ENCODE measurements around the gene P2RX3.
A peak's percentile ranks its signal among the peaks of the same experiment; 100 is the strongest.

P2RX3 gene

GRCh38 chr11:57341250-57341808 lies 3.2 kb downstream of the P2RX3 start:
- no peaks in the 10 kb centered on the region for H3K4me1 ChIP-seq (ENCODE audit: control insufficient read depth, insufficient read depth, low read length)
- no peaks in the 10 kb centered on the region for H3K27me3 ChIP-seq (ENCODE audit: control insufficient read depth, insufficient read depth, low read length)
- no peak overlapping the region for H3K27ac ChIP-seq (ENCODE audit: low read length)
- no peak overlapping the region for H3K4me3 ChIP-seq (ENCODE audit: low read length)
- no CpG with 5 or more reads among the region's 6 CpGs for WGBS (ENCODE audit: insufficient coverage, insufficient read length)
- H3K9me3 ChIP-seq (ENCODE audit: control insufficient read depth, insufficient read depth, low read length), result no peaks in the 10 kb centered on the region
- no peaks in the 10 kb centered on the region for H3K36me3 ChIP-seq (ENCODE audit: control insufficient read depth, insufficient read depth, low read length)
- no peak for DNase-seq (ENCODE audit: low read depth, low spot score)

GRCh38 chr11:57342702-57343101 lies 4.5 kb downstream of the P2RX3 start:
- no peaks in the 10 kb centered on the region for H3K36me3 ChIP-seq (ENCODE audit: control insufficient read depth, insufficient read depth, low read length)
- DNase-seq (ENCODE audit: low read depth, low spot score), result no peak
- no peak overlapping the region for H3K27ac ChIP-seq (ENCODE audit: low read length)
- H3K4me3 ChIP-seq (ENCODE audit: low read length), result no peak overlapping the region
- H3K27me3 ChIP-seq (ENCODE audit: control insufficient read depth, insufficient read depth, low read length), result no peaks in the 10 kb centered on the region
- no peaks in the 10 kb centered on the region for H3K9me3 ChIP-seq (ENCODE audit: control insufficient read depth, insufficient read depth, low read length)
- WGBS (ENCODE audit: insufficient coverage, insufficient read length), result no CpG with 5 or more reads among the region's 11 CpGs
- no peaks in the 10 kb centered on the region for H3K4me1 ChIP-seq (ENCODE audit: control insufficient read depth, insufficient read depth, low read length)

DNA sequence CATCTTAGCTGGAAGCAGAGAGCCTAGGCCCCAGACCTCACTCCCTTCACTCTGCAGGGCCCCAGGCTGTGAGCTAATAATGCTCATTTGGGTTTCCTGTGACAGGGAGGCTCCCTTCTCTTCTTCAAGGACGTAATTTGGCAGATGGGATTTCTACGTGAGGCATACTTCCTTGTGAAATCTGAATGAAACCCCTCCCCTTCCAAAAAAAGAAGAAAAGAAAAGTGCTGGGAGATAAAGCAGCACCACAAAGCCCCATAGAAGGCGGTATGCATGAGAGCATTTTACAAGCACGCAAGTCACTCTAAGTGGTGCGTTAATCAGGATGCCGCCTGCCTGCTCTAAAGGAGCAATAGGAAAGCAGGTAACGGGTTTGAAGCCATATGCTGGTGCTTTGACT lies 5.7 kb downstream of the P2RX3 start:
- H3K36me3 ChIP-seq (ENCODE audit: control insufficient read depth, insufficient read depth, low read length), result no peaks in the 10 kb centered on the region
- no peak for DNase-seq (ENCODE audit: low read depth, low spot score)
- no peak overlapping the region for H3K27ac ChIP-seq (ENCODE audit: low read length)
- H3K9me3 ChIP-seq (ENCODE audit: control insufficient read depth, insufficient read depth, low read length), result no peaks in the 10 kb centered on the region
- WGBS (ENCODE audit: insufficient coverage, insufficient read length), result no CpG with 5 or more reads among the region's 7 CpGs
- no peaks in the 10 kb centered on the region for H3K27me3 ChIP-seq (ENCODE audit: control insufficient read depth, insufficient read depth, low read length)
- no peaks in the 10 kb centered on the region for H3K4me1 ChIP-seq (ENCODE audit: control insufficient read depth, insufficient read depth, low read length)
- H3K4me3 ChIP-seq (ENCODE audit: low read length), result no peak overlapping the region

GRCh38 chr11:57344826-57345225 lies 6.7 kb downstream of the P2RX3 start:
- H3K4me3 ChIP-seq (ENCODE audit: low read length), result no peak overlapping the region
- H3K4me1 ChIP-seq (ENCODE audit: control insufficient read depth, insufficient read depth, low read length), result no peaks in the 10 kb centered on the region; the same call in 1 of the 2 replicates
- H3K36me3 ChIP-seq (ENCODE audit: control insufficient read depth, insufficient read depth, low read length), result no peaks in the 10 kb centered on the region
- DNase-seq (ENCODE audit: low read depth, low spot score), result no peak
- H3K9me3 ChIP-seq (ENCODE audit: control insufficient read depth, insufficient read depth, low read length), result no peaks in the 10 kb centered on the region
- WGBS (ENCODE audit: insufficient coverage, insufficient read length), result no CpG with 5 or more reads among the region's 10 CpGs
- H3K27me3 ChIP-seq (ENCODE audit: control insufficient read depth, insufficient read depth, low read length), result no peaks in the 10 kb centered on the region
- H3K27ac ChIP-seq (ENCODE audit: low read length), result no peak overlapping the region

GRCh38 chr11:57345555-57346211 lies 7.5 kb downstream of the P2RX3 start:
- H3K36me3 ChIP-seq (ENCODE audit: control insufficient read depth, insufficient read depth, low read length), result no peaks in the 10 kb centered on the region
- H3K9me3 ChIP-seq (ENCODE audit: control insufficient read depth, insufficient read depth, low read length), result no peaks in the 10 kb centered on the region
- DNase-seq (ENCODE audit: low read depth, low spot score), result no peak
- H3K27me3 ChIP-seq (ENCODE audit: control insufficient read depth, insufficient read depth, low read length), result no peaks in the 10 kb centered on the region
- no peak overlapping the region for H3K4me3 ChIP-seq (ENCODE audit: low read length)
- no peak overlapping the region for H3K27ac ChIP-seq (ENCODE audit: low read length)
- no CpG with 5 or more reads among the region's 11 CpGs for WGBS (ENCODE audit: insufficient coverage, insufficient read length)
- no peaks in the 10 kb centered on the region; the same call in 1 of the 2 replicates for H3K4me1 ChIP-seq (ENCODE audit: control insufficient read depth, insufficient read depth, low read length)

DNA sequence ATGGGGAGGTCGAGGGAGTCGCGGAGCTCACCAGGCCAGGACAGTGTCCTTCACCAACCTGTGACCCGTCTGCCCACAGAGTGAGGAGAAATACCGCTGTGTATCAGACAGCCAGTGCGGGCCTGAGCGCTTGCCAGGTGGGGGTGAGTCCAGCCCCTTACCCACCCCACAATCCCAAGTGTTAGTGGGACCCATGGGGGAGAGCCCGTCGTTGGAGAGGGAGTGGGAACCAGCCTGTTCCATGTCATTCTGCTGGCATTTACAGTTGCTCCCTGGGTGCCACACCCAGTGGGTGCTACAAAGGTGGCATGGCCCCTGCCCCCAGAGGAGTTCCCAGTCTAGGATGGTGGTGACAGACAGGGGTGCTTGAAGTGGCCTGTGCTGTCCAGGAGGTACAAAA lies 9.2 kb downstream of the P2RX3 start:
- H3K9me3 ChIP-seq (ENCODE audit: control insufficient read depth, insufficient read depth, low read length), result no peaks in the 10 kb centered on the region
- no peak overlapping the region for H3K27ac ChIP-seq (ENCODE audit: low read length)
- no peaks in the 10 kb centered on the region for H3K36me3 ChIP-seq (ENCODE audit: control insufficient read depth, insufficient read depth, low read length)
- DNase-seq (ENCODE audit: low read depth, low spot score), result no peak
- no peaks in the 10 kb centered on the region; the same call in 1 of the 2 replicates for H3K4me1 ChIP-seq (ENCODE audit: control insufficient read depth, insufficient read depth, low read length)
- no CpG with 5 or more reads among the region's 9 CpGs for WGBS (ENCODE audit: insufficient coverage, insufficient read length)
- no peaks in the 10 kb centered on the region for H3K27me3 ChIP-seq (ENCODE audit: control insufficient read depth, insufficient read depth, low read length)
- no peak overlapping the region for H3K4me3 ChIP-seq (ENCODE audit: low read length)

GRCh38 chr11:57348052-57348451 lies 9.9 kb downstream of the P2RX3 start:
- no peaks in the 10 kb centered on the region for H3K9me3 ChIP-seq (ENCODE audit: control insufficient read depth, insufficient read depth, low read length)
- WGBS (ENCODE audit: insufficient coverage, insufficient read length), result no CpG with 5 or more reads among the region's 7 CpGs
- no peaks in the 10 kb centered on the region for H3K27me3 ChIP-seq (ENCODE audit: control insufficient read depth, insufficient read depth, low read length)
- H3K36me3 ChIP-seq (ENCODE audit: control insufficient read depth, insufficient read depth, low read length), result no peaks in the 10 kb centered on the region
- no peak for DNase-seq (ENCODE audit: low read depth, low spot score)
- H3K4me1 ChIP-seq (ENCODE audit: control insufficient read depth, insufficient read depth, low read length), result no peaks in the 10 kb centered on the region; the same call in 1 of the 2 replicates
- no peak overlapping the region for H3K4me3 ChIP-seq (ENCODE audit: low read length)
- H3K27ac ChIP-seq (ENCODE audit: low read length), result no peak overlapping the region

GRCh38 chr11:57348636-57349313 lies 10.6 kb downstream of the P2RX3 start:
- no CpG with 5 or more reads among the region's 14 CpGs for WGBS (ENCODE audit: insufficient coverage, insufficient read length)
- Histone ChIP-seq H3K27me3 (ENCODE audit: control insufficient read depth, insufficient read depth, low read length) (no peaks in the 10 kb centered on the region), H3K36me3 (ENCODE audit: control insufficient read depth, insufficient read depth, low read length) (no peaks in the 10 kb centered on the region), H3K4me3 (ENCODE audit: low read length) (no peak overlapping the region), H3K9me3 (ENCODE audit: control insufficient read depth, insufficient read depth, low read length) (no peaks in the 10 kb centered on the region), H3K27ac (ENCODE audit: low read length) (no peak overlapping the region), H3K4me1 (ENCODE audit: control insufficient read depth, insufficient read depth, low read length) (no peaks in the 10 kb centered on the region; the same call in 1 of the 2 replicates)
- DNase-seq (ENCODE audit: low read depth, low spot score), result no peak

- Histone ChIP-seq H3K4me1 (ENCODE audit: control insufficient read depth, insufficient read depth, low read length) (no peaks in the 10 kb centered on the region; the same call in 1 of the 2 replicates), H3K27ac (ENCODE audit: low read length) (no peak overlapping the region), H3K9me3 (ENCODE audit: control insufficient read depth, insufficient read depth, low read length) (no peaks in the 10 kb centered on the region), H3K36me3 (ENCODE audit: control insufficient read depth, insufficient read depth, low read length) (no peaks in the 10 kb centered on the region), H3K4me3 (ENCODE audit: low read length) (peak overlapping the region; percentile 29; the same call in 1 of the 2 replicates), H3K27me3 (ENCODE audit: control insufficient read depth, insufficient read depth, low read length) (no peaks in the 10 kb centered on the region)
- no CpG with 5 or more reads among the region's 31 CpGs for WGBS (ENCODE audit: insufficient coverage, insufficient read length)
- DNase-seq (ENCODE audit: low read depth, low spot score), result peak; percentile 73
Observed at GRCh38 chr11:57349491-57350274, 11.5 kb downstream of the P2RX3 start.

DNA sequence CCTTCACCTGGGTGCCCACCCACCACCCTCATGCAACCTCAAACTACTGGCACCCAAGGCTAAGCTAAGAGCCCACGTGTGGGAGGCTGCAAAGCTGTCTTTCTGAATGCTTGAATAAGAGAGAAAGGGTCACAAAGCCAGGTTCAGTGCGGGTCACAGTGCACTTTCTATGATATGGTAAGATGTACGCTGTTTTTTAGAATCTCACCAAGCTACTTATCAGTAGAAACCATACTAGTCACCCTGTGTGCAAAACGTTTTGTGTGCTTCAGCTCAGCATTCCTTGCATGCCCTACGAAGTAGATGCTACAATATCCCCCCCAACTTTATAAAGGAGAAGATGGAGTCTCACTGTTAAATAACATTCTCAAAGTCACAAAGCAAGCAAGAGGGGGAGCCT lies 14.9 kb downstream of the P2RX3 start:
- Histone ChIP-seq H3K9me3 (ENCODE audit: control insufficient read depth, insufficient read depth, low read length) (no peaks in the 10 kb centered on the region), H3K27ac (ENCODE audit: low read length) (no peak overlapping the region), H3K27me3 (ENCODE audit: control insufficient read depth, insufficient read depth, low read length) (no peaks in the 10 kb centered on the region), H3K4me3 (ENCODE audit: low read length) (no peak overlapping the region), H3K4me1 (ENCODE audit: control insufficient read depth, insufficient read depth, low read length) (no peaks in the 10 kb centered on the region; the same call in 1 of the 2 replicates), H3K36me3 (ENCODE audit: control insufficient read depth, insufficient read depth, low read length) (no peaks in the 10 kb centered on the region)
- DNase-seq (ENCODE audit: low read depth, low spot score), result no peak
- no CpG with 5 or more reads among the region's 5 CpGs for WGBS (ENCODE audit: insufficient coverage, insufficient read length)
